Myocyte (in vitro differentiated cells): ENCODE measurements around the gene OR2A14. TPM values are rescaled to one million over a fixed set of nuclear protein-coding genes. Genes with fewer than 3 reads are reported as not detected.
"Not testable (repeated sequence)": the region's sequence is repeated elsewhere in the genome, so short reads cannot be mapped to it uniquely, and the experiment has no call there.

Source experiments
- DNase-seq: peaks from one replicate; pipeline ENCODE4 v3.0.0-alpha.2; 2012; ENCODE audit warnings: low read depth
- total RNA-seq: library from RNA; depleted of rRNA; stranded (reverse); fragments of >200 nt; gene quantifications from 2 replicates; pipeline ENCODE4 v1.2.3, GENCODE V29; 2014

Gene OR2A14
- total RNA-seq, 1 donor from 2014 or later: not detected

GRCh38 chr7:144148224-144148827, 25.4 kb downstream of the OR2A14 start:
- no peak for DNase-seq

- DNase-seq: no peak
These were observed 35.9 kb downstream of the OR2A14 start for GRCh38 chr7:144158861-144159260.

GRCh38 chr7:144164784-144165183, 41.8 kb downstream of the OR2A14 start:
- no peak for DNase-seq

GRCh38 chr7:144171594-144172350, 48.8 kb downstream of the OR2A14 start:
- DNase-seq: not testable (repeated sequence)

GRCh38 chr7:144174613-144175012, 51.6 kb downstream of the OR2A14 start:
- no peak for DNase-seq

GRCh38 chr7:144178380-144179164, 55.6 kb downstream of the OR2A14 start:
- peak; percentile 12 for DNase-seq

GRCh38 chr7:144179165-144179479, 56.1 kb downstream of the OR2A14 start:
- DNase-seq: not testable (repeated sequence)

Other genes starting within 250 kb of the OR2A14 start
- 96.8 and 109 TPM in 2 replicates for gene TCAF1, start 221.0 kb upstream of the OR2A14 start, total RNA-seq
- gene OR2F2, start 187.9 kb upstream of the OR2A14 start, total RNA-seq: not detected in 2 replicates
- gene OR2F1, start 168.3 kb upstream of the OR2A14 start, total RNA-seq: not detected in 2 replicates
- gene OR6B1, start 122.9 kb upstream of the OR2A14 start, total RNA-seq: 0.03 TPM in 1 of 2 replicates, not detected in the other
- gene OR2A5, start 74.2 kb upstream of the OR2A14 start, total RNA-seq: not detected in 2 replicates
- not detected in 2 replicates for gene OR2A25, start 53.4 kb upstream of the OR2A14 start, total RNA-seq
- gene OR2A12, start 36.9 kb upstream of the OR2A14 start, total RNA-seq: not detected in 2 replicates
- not detected in 2 replicates for gene OR2A2, start 13.6 kb upstream of the OR2A14 start, total RNA-seq
- gene CTAGE4, start 60.3 kb downstream of the OR2A14 start, total RNA-seq: not detected in 2 replicates
- 0.21 TPM in 2 replicates for gene ARHGEF35, start 72.7 kb downstream of the OR2A14 start, total RNA-seq
- not detected in 2 replicates for gene OR2A42, start 116.4 kb downstream of the OR2A14 start, total RNA-seq
- not detected in 2 replicates for gene OR2A7, start 141.6 kb downstream of the OR2A14 start, total RNA-seq
- gene CTAGE8, start 146.1 kb downstream of the OR2A14 start, total RNA-seq: not detected in 2 replicates
- gene OR2A1, start 189.2 kb downstream of the OR2A14 start, total RNA-seq: not detected in 2 replicates
- 0.70 and 0.78 TPM in 2 replicates for gene ARHGEF5, start 232.2 kb downstream of the OR2A14 start, total RNA-seq